Measurements from ENCODE around the gene CTBP1.

The CTBP1 gene

GRCh38 chr4:1266881-1267763, 18.2 kb upstream of the CTBP1 start:
- H3K4me3 ChIP-seq (ENCODE audit: low read length): no peak overlapping the region
- no peak for TF ChIP-seq CTCF (IDR thresholded peaks at IDR 0.05; ENCODE audit: insufficient read depth, low read depth, low read length, missing control alignments)
- DNase-seq (ENCODE audit: low read depth): no peak

GRCh38 chr4:1265351-1265750, 16.4 kb upstream of the CTBP1 start:
- TF ChIP-seq CTCF (IDR thresholded peaks at IDR 0.05; ENCODE audit: insufficient read depth, low read depth, low read length, missing control alignments): no peak
- DNase-seq (ENCODE audit: low read depth): no peak
- H3K4me3 ChIP-seq (ENCODE audit: low read length): no peak overlapping the region

- DNase-seq (ENCODE audit: low read depth): no peak
- TF ChIP-seq CTCF (IDR thresholded peaks at IDR 0.05; ENCODE audit: insufficient read depth, low read depth, low read length, missing control alignments): no peak
- no peak overlapping the region for H3K4me3 ChIP-seq (ENCODE audit: low read length)
Measured at GRCh38 chr4:1264942-1265341, 16.0 kb upstream of the CTBP1 start.

- no peak for DNase-seq (ENCODE audit: low read depth)
- no peak for TF ChIP-seq CTCF (IDR thresholded peaks at IDR 0.05; ENCODE audit: insufficient read depth, low read depth, low read length, missing control alignments)
- no peak overlapping the region for H3K4me3 ChIP-seq (ENCODE audit: low read length)
Measured at GRCh38 chr4:1261107-1261928, 12.4 kb upstream of the CTBP1 start.

- DNase-seq (ENCODE audit: low read depth): no peak
- TF ChIP-seq CTCF (IDR thresholded peaks at IDR 0.05; ENCODE audit: insufficient read depth, low read depth, low read length, missing control alignments): no peak
- H3K4me3 ChIP-seq (ENCODE audit: low read length): no peak overlapping the region
Measured at GRCh38 chr4:1260418-1261106, 11.6 kb upstream of the CTBP1 start.

- no peak overlapping the region for H3K4me3 ChIP-seq (ENCODE audit: low read length)
- TF ChIP-seq CTCF (IDR thresholded peaks at IDR 0.05; ENCODE audit: insufficient read depth, low read depth, low read length, missing control alignments): no peak
- DNase-seq (ENCODE audit: low read depth): no peak
Measured at GRCh38 chr4:1259966-1260365, 11.0 kb upstream of the CTBP1 start.

Data from epithelial cell of esophagus (primary cell).